ENCODE measurements around the gene PARD3B. TPM values are rescaled to one million over a fixed set of nuclear protein-coding genes. Genes with fewer than 3 reads are reported as not detected.

The PARD3B gene
- total and polyA plus RNA-seq, 10 of the 15 experiments (the other 5 are each of a cell fraction or from before 2014, with no cell fraction given) = 0.01 to 0.54 (median 0.07) TPM; not detected in 7

- TF ChIP-seq ATF2 (IDR thresholded peaks at IDR 0.05; ENCODE audit: low read length) = no peak
- TF ChIP-seq CUX1 (IDR thresholded peaks at IDR 0.05; ENCODE audit: insufficient replicate concordance, low read depth, low read length) = no peak
- no peak for TF ChIP-seq NR2F1 (conservative IDR thresholded peaks at IDR 0.05)
- no peak for TF ChIP-seq PML (IDR thresholded peaks at IDR 0.05; ENCODE audit: low read length)
These were observed 3.6 kb upstream of the PARD3B start (continued) for GRCh38 chr2:204541637-204542036.

GRCh38 chr2:204542982-204543608 is 2.2 kb upstream of the PARD3B start:
- WGBS (ENCODE audit: insufficient coverage, insufficient replicate concordance, low lambda C conversion rate, missing lambda C conversion rate) = 55% methylated on average over 4 of the region's 4 CpGs
- no peak overlapping the region for H3K27ac ChIP-seq (ENCODE audit: control insufficient read depth, insufficient read depth)
- H3K36me3 ChIP-seq (ENCODE audit: control insufficient read depth in 2 of 2, insufficient read depth in 2 of 2, low read length in 1 of 2) = no peaks in the 10 kb centered on the region
- intact Hi-C loops (cut with micrococcal nuclease; ENCODE audit: unreplicated experiment) = no loop called here
- peaks cover 2 to 6% of the 10 kb centered on the region in 2 experiments; a peak in 3 of 4 replicates for H3K27me3 ChIP-seq (replicated peaks in 1 of 2; ENCODE audit: control insufficient read depth in 2 of 2, insufficient read depth in 2 of 2, low read length in 1 of 2)
- H3K4me2 ChIP-seq (ENCODE audit: control insufficient read depth, insufficient read depth) = no peak overlapping the region
- DNase-seq (ENCODE audit: low read depth, low spot score) (no peak), ATAC-seq (no peak), FAIRE-seq (no peak)
- H4K20me1 ChIP-seq (ENCODE audit: control insufficient read depth, insufficient read depth) = no peaks in the 10 kb centered on the region
- no peaks in the 10 kb centered on the region for H3K9me3 ChIP-seq (replicated peaks; ENCODE audit: control insufficient read depth, insufficient read depth, low read length)
- TF ChIP-seq SIN3A (IDR thresholded peaks at IDR 0.05; ENCODE audit: low read depth, low read length) (no peak), NFIC (IDR thresholded peaks at IDR 0.05; ENCODE audit: low read depth, low read length) (no peak), POLR2AphosphoS5 (IDR thresholded peaks at IDR 0.05; ENCODE audit: low read length) (no peak), MXI1 (IDR thresholded peaks at IDR 0.05; ENCODE audit: low read depth, low read length) (no peak)
- no peaks in the 10 kb centered on the region for H3K79me2 ChIP-seq (ENCODE audit: control insufficient read depth, insufficient read depth, low read length)
- ChIA-PET CTCF (no interaction called here), POLR2A (no interaction called here), RAD21 (ENCODE audit: unreplicated experiment) (no interaction called here), SMC1A (ENCODE audit: uncharacterized antibody, unreplicated experiment) (interaction anchor here (1.7 kb wide), 1 partner anchor 9 kb away, joined by 3 read pairs; no protein-coding TSS in a partner anchor)
- H3K4me1 ChIP-seq (ENCODE audit: control insufficient read depth, insufficient read depth, low read length) = no peaks in the 10 kb centered on the region
- in situ Hi-C loops (cut with MboI) = no loop called here
- no peak overlapping the region for H3K9ac ChIP-seq (ENCODE audit: control insufficient read depth, insufficient read depth, low read length)
- no peak overlapping the region for H3K4me3 ChIP-seq
- no TSS peak for BruUV-seq (replicated peaks)
- H2AFZ ChIP-seq (ENCODE audit: control insufficient read depth, low read depth, low read length) = no peak overlapping the region
